ENCODE measurements around the gene ZFPL1.

Gene ZFPL1

GRCh38 chr11:65095974-65096806 lies 12.2 kb downstream of the ZFPL1 start, which contains the start of gene VPS51:
TSS of gene VPS51 (plus strand) at chr11:65096214. CDS start at chr11:65096251, 37 bp downstream.
- DNase-seq, result peak; percentile 98

GRCh38 chr11:65096926-65097325 lies 12.9 kb downstream of the ZFPL1 start:
- DNase-seq, result no peak

- DNase-seq, result peak; percentile 20
These were observed 16.8 kb downstream of the ZFPL1 start for GRCh38 chr11:65100674-65101350.

GRCh38 chr11:65102142-65103095 lies 18.4 kb downstream of the ZFPL1 start:
- no peak for DNase-seq

GRCh38 chr11:65103476-65103875 lies 19.5 kb downstream of the ZFPL1 start:
- no peak for DNase-seq

DNA sequence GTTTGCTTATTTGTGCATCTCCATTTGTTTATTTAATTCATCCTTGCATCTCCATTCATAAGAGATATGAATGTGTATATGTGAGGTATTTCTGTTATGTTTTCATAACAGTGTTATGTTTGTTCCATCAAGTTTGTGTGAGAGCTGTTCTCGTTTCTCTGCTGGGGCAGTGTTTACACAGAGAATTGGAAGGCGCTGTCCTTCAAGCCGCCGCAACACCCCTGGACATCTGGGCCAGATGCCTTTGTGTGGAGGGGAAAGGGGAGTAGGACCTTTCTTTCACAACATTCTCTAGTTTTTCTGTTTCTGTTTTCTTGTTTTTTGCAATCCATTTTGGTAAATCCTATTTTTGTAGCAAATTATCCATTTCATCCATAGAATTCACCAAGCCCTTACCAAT lies 20.6 kb downstream of the ZFPL1 start:
- no peak for DNase-seq

DNA sequence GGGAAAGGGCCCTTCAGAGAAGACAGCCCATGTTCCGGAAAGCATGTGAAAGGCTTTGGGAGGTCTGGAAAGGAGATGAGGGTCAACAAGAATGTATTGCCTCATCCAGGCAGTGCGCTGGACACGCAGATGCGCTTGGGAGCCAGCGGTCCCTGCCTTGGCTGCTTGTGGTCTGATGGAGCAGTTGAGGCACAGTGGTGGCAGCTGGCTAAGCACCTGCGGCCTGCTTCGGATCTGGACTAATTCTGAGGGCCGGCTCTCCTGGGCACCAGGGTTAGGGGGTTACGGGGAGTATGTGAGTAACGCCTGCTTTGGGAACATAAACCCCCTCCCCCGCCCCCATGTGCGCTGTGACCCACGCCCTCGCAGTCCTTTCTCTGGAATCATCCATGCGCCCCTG lies 23.1 kb downstream of the ZFPL1 start:
- no peak for DNase-seq

GRCh38 chr11:65107751-65108468 lies 23.9 kb downstream of the ZFPL1 start:
- no peak for DNase-seq

GRCh38 chr11:65108469-65109123 lies 24.6 kb downstream of the ZFPL1 start:
- DNase-seq, result no peak

DNA sequence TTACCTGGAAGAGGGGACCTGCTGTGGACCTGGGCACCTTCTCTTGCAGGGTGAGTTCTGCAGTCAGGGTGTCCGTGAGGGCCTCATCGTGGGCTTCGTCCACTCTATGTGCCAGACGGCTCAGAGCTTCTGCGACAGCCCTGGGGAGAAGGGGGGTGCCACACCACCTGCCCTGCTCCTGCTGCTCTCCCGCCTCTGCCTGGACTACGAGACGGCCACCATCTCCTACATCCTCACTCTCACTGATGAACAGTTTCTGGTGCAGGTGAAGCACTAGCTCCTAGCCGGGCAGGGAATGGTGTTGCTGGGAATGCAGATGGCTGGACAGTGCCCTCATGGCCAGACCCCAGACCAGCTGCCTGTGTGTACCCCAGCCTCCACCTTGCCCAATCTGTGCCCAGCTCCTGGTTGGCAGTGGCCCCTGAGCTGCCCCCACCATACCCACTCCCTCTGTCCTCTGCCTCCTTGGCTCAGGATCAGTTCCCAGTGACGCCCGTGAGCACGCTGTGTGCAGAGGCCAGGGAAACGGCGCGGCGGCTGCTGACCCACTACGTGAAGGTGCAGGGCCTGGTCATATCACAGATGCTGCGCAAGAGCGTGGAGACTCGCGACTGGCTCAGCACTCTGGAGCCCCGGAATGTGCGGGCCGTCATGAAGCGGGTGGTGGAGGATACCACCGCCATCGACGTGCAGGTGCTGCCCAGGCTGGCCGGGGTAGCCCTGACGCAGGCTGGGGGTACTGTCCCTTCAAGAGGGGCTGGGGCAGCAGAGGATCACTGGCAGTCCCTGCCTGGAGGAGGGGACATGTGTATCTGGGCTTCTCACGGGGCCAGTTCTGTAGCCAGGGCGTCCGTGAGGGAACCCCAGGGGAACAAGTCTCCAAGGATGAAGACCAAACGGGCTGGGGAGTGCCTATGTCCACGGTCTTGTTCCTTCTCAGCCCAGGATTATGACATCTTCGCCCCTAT lies 25.5 kb downstream of the ZFPL1 start:
- no peak for DNase-seq

- DNase-seq, result peak; percentile 93
These were observed 26.4 kb downstream of the ZFPL1 start for GRCh38 chr11:65110354-65110861.

DNA sequence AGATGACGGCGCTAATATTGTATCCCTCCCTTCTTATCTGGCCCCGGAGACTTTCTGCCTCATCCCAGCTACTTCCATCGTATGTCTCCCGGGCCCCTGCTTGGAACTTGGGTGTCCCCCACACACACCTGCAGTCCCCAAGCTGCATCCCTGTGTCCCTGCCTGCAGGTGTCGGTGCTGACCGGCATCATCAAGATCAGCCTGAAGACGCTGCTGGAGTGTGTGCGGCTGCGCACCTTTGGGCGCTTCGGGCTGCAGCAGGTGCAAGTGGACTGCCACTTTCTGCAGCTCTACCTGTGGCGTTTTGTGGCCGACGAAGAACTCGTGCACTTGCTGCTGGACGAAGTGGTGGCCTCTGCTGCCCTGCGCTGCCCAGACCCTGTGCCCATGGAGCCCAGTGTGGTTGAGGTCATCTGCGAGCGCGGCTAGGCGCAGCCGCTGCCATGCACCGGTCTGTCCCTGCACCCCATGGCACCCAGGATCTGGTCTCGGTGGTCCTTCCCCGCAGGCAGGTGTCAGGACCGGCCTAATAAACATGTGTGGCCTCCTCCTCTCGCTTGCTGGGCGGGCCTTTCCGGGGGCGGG lies 27.2 kb downstream of the ZFPL1 start:
- no peak for DNase-seq

DNA sequence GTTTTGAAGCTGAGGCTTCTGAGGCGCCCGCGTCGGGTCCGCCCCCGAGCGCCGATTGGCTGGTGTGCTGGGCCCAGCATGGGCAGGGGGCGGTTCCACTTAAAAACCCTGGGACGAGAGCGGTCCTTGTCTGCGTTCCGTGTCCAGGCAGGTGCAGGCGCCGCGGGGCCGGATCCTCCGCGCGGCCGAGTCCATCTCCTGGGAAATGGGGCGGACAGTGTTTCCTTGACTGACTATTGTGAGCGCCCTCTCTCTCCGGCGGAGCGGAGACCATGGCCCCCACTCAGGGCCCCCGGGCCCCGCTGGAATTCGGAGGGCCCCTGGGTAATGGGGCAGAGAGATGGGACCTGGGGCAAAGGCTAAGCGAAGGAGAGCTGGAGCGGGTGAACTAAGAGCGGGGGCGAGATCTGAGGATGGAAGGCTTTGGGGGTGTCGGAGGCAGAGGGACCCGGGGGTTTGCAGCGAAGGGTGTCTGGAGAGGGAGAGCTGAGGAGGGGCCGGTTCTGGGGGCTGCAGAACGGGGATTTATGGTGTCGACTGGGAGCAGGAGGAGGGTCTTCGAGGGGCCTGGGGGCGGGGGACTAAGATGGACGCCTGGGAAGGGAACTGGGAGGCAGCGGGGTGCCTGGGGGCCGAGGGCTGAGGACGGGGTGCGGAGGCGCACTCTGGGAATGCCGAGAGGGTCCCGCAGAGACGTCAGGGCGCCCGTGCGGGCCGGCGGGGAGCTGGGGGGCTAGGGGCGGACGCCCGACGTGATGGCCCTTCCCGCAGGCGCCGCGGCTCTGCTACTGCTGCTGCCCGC lies 27.9 kb downstream of the ZFPL1 start, which contains the start of gene TM7SF2:
Gene TM7SF2 (plus strand): TSS at position 129 of the 802 bp plus-strand sequence. CDS start 144 bp downstream, at position 273.
- DNase-seq, result peak; percentile 99

DNA sequence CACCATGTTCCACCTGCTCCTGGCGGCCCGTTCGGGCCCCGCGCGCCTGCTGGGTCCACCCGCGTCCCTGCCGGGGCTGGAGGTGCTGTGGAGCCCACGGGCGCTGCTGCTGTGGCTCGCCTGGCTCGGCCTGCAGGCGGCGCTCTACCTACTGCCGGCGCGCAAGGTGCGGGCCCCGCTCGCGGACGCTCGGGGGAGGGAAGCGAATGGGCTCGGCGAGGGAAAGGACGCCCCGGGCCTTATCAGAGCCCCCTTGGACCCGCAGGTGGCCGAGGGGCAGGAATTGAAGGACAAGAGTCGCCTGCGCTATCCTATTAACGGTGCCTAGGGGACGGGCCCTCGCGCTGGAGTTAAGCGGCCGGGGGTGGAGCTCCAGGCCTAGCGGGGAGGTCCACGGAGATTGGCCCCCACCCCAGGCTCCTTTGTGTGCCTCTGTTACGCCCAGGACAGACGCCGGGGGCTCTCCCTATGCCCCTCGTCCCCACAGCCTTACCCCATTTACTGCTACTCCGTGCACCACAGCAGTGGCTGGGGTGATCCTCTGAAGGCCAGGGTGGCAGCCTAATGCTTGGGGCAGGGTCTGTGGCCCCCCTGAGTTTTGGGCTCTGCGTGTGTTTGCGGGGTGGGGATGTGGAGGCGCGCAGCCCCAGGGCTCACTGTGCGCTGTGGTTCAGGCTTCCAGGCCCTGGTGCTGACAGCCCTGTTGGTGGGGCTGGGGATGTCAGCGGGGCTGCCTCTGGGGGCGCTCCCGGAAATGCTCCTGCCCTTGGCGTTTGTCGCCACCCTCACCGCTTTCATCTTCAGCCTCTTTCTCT lies 28.7 kb downstream of the ZFPL1 start:
- peak; percentile 79 for DNase-seq

- DNase-seq, result peak; percentile 66
These were observed 29.3 kb downstream of the ZFPL1 start for GRCh38 chr11:65113361-65113756.

DNA sequence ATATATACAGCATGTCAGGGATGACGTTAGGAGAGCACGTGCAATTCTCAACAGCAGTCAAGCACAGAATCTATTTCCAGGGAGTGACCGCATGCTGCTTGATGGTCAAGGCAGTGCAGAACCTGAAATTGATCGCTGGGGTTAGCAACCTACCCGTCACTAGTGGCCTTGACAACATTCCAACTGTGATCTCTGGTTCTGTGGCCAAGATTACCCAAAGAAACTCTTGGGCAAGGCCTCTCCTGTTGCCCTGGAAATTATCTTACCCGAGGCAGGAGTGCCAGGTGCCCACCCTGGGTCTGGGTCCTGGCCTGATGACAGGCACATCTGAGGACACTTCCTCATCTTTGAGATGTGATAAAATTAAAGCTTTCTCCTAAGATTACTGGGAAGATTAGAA lies 29.8 kb downstream of the ZFPL1 start:
- peak; percentile 78 for DNase-seq

- peak; percentile 13 for DNase-seq
These were observed 30.6 kb downstream of the ZFPL1 start for GRCh38 chr11:65114538-65115171.

Data from hematopoietic multipotent progenitor cell treated with erythropoietin and hydrocortisone succinate and interleukin-3 and kit ligand, for 6 days (in vitro differentiated cells).